ENCODE results near the gene SSC5D. TPM values are rescaled to one million over a fixed set of nuclear protein-coding genes. Genes with fewer than 3 reads are reported as not detected.
"Not testable (repeated sequence)": the region's sequence is repeated elsewhere in the genome, so short reads cannot be mapped to it uniquely, and the experiment has no call there.

The SSC5D gene
- total RNA-seq, 4 donors from 2014 or later = 5.0 to 50.8 (median 36.0) TPM

- Histone ChIP-seq H3K27ac (peak overlapping the region; percentile 96 to 99), H3K9me3 (no peaks in the 10 kb centered on the region), H3K4me3 (peak overlapping the region; percentile 34 to 36), H3K4me1 (peaks cover 0 to 8% of the 10 kb centered on the region in 2 donors), H3K36me3 (no peaks in the 10 kb centered on the region), H3K27me3 (no peaks in the 10 kb centered on the region)
- TF ChIP-seq POLR2A (IDR thresholded peaks at IDR 0.05) (peak; percentile 10 to 46), CTCF (IDR thresholded peaks at IDR 0.05) (no peak)
- intact Hi-C loops (cut with DNase I; ENCODE audit: low total_unique reads) = no loop called here
- peak; percentile 77 to 86 for DNase-seq
Observed at GRCh38 chr19:55493052-55493644, 4.9 kb downstream of the SSC5D start.

GRCh38 chr19:55493645-55494171 is 5.5 kb downstream of the SSC5D start:
- peak in 1 of 2 donors; percentile 43 for DNase-seq
- H3K9me3 ChIP-seq = no peaks in the 10 kb centered on the region
- peak overlapping the region; percentile 96 to 99 for H3K27ac ChIP-seq
- intact Hi-C loops (cut with DNase I; ENCODE audit: low total_unique reads) = no loop called here
- TF ChIP-seq POLR2A (IDR thresholded peaks at IDR 0.05) = no peak
- no peak for TF ChIP-seq CTCF (IDR thresholded peaks at IDR 0.05)
- H3K4me3 ChIP-seq = peak overlapping the region; percentile 34 to 36
- no peaks in the 10 kb centered on the region for H3K27me3 ChIP-seq
- no peaks in the 10 kb centered on the region for H3K36me3 ChIP-seq
- H3K4me1 ChIP-seq = peaks cover 0 to 8% of the 10 kb centered on the region in 2 donors

DNA sequence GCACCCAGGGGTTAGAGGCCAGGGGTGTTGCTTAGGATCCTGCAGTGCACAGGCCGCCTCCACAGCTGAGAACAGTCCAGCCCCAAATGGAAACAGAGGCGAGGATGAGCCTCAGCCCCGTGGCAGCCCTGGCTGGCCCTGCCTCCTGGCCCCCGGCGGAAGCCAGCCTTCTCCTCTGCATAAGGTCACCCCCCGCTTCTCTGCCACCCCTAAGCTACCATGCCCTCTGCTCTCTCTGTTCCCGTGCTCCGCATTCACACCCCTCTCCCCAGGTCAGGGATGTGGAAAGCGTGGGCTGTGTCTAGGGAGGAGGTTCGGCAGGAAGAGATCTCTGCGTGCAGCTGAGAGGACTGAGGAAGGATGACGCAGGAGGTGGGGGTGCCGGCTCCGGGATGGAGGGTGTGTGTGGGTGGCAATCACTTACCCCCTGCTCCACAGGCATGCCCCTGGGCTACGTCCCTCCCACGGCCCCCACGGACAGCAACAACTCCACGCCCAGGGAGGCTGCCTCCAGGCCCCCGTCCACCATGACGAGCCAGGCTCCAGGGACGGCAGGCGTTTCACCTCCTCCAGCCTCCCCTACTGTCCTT is 6.0 kb downstream of the SSC5D start:
- TF ChIP-seq CTCF (IDR thresholded peaks at IDR 0.05) (no peak), POLR2A (IDR thresholded peaks at IDR 0.05) (peak in 1 of 2 donors; percentile 46)
- intact Hi-C loops (cut with DNase I; ENCODE audit: low total_unique reads) = no loop called here
- Histone ChIP-seq H3K4me3 (peak overlapping the region; percentile 34 to 36), H3K9me3 (no peaks in the 10 kb centered on the region), H3K36me3 (no peaks in the 10 kb centered on the region), H3K4me1 (peaks cover 0 to 8% of the 10 kb centered on the region in 2 donors), H3K27me3 (no peaks in the 10 kb centered on the region), H3K27ac (peak overlapping the region; percentile 96 to 99)
- peak; percentile 85 to 86 for DNase-seq

- intact Hi-C loops (cut with DNase I; ENCODE audit: low total_unique reads) = no loop called here
Observed at GRCh38 chr19:55495646-55496349, 7.6 kb downstream of the SSC5D start.

DNA sequence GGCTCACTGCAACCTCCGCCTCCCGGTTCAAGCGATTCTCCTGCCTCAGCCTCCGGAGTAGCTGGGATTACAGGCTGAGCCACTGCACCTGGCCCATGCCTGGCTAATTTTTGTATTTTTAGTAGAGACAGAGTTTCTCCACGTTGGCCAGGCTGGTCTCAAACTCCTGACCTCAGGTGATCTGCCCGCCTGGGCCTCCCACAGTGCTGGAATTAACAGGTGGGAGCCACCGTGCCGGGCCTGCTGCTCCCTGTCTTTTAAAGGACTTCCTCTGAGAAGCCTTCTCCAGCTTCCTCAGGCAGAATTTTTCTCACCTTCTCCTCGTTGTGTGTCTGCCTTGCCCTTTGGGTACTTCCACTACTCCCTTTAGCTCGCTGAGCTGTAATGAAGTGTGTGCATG is 8.6 kb downstream of the SSC5D start:
- H3K4me1 ChIP-seq; H3K27ac ChIP-seq; DNase-seq; H3K9me3 ChIP-seq; H3K27me3 ChIP-seq; intact Hi-C loops (cut with DNase I; ENCODE audit: low total_unique reads); H3K4me3 ChIP-seq; H3K36me3 ChIP-seq: not testable (repeated sequence)

More at GRCh38 chr19:55495646-55496349, 7.6 kb downstream of the SSC5D start:
- Histone ChIP-seq H3K4me3 (no peak overlapping the region), H3K4me1 (peaks cover 0 to 8% of the 10 kb centered on the region in 2 donors), H3K27ac (peak overlapping the region in 1 of 2 donors; percentile 96), H3K27me3 (no peaks in the 10 kb centered on the region), H3K9me3 (no peaks in the 10 kb centered on the region), H3K36me3 (no peaks in the 10 kb centered on the region)
- no peak for DNase-seq
- TF ChIP-seq POLR2A (IDR thresholded peaks at IDR 0.05) (no peak), CTCF (IDR thresholded peaks at IDR 0.05) (no peak)

Data from uterus (tissue), 4 donors.